Mesothelial cell of epicardium (in vitro differentiated cells): ENCODE measurements around the gene SIGLEC7. TPM values are rescaled to one million over a fixed set of nuclear protein-coding genes. Genes with fewer than 3 reads are reported as not detected.

ENCODE experiments used
- DNase-seq, 2 experiments: peaks; one replicate each; pipeline ENCODE4 v3.0.0; 2021; ENCODE audit warnings: low spot score in 2 of 2; ENCODE audit not compliant: unreplicated experiment in 2 of 2
- H3K27ac Mint-ChIP-seq: 2 replicates; pipeline ENCODE4 v1.8.0; 2021; ENCODE audit warnings: mixed read lengths
- H3K27me3 Mint-ChIP-seq: 2 replicates; pipeline ENCODE4 v1.8.0; 2021; ENCODE audit warnings: low read depth, mixed read lengths
- H3K36me3 Mint-ChIP-seq: 2 replicates; pipeline ENCODE4 v1.8.0; 2021; ENCODE audit warnings: mixed read lengths
- H3K4me1 Mint-ChIP-seq: 2 replicates; pipeline ENCODE4 v1.8.0; 2021; ENCODE audit warnings: mixed read lengths
- H3K4me3 Mint-ChIP-seq: 2 replicates; pipeline ENCODE4 v1.8.0; 2021; ENCODE audit warnings: mild to moderate bottlenecking, moderate library complexity, mixed read lengths
- H3K9me3 Mint-ChIP-seq: 2 replicates; pipeline ENCODE4 v1.8.0; 2021; ENCODE audit warnings: mixed read lengths
- total RNA-seq: library from RNA; stranded (reverse); gene quantifications from 3 replicates; pipeline ENCODE4 v1.2.1, GENCODE V29; 2021
- TF ChIP-seq, protein P1 (sequence below): fragments of 200-600 bp; sonication (generic); IDR thresholded peaks from one replicate; pipeline ENCODE4 v1.5.0; 2021; ENCODE audit warnings: antibody characterized with exemption; ENCODE audit not compliant: unreplicated experiment

SIGLEC7 gene
- total RNA-seq, 1 donor from 2014 or later: not detected

DNA sequence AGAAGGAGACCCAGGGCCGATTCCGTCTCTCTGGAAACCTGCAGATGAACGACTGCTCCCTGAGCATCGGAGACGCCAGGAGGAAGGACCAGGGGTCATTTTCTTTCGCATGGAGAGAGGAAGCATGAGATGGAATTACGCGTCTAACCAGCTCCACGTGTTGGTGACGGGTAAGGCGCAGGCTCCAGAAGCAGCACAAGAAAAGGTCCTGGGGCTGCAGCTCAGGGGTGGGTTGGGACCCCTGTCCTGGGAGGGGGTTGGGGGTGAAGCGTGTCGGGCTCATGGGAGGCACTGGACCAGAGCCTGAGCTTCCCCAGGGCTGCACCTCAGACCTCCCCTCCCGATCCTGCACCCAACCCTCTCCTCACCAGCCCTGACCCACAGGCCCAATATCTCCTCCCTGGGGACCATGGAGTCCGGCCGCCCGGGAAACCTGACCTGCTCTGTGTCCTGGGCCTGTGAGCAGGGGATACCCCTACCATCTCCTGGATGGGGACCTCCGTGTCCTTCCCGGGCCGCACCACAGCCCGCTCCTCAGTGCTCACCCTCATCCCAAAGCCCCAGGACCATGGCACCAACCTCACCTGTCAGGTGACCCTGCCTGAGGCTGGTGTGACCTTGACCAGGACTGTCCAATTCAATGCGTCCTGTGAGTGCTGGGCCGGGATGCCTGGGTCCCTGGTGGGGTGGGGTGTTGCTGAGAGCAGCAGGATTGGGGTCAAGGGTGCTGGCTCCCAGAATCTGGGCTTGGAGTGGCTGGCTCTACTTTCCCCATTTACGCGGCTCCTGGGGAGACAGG is 43.2 kb downstream of the SIGLEC7 start:
- Mint-ChIP-seq H3K4me1 (no peaks in the 10 kb centered on the region), H3K27me3 (peaks cover 23% of the 10 kb centered on the region)
- TF ChIP-seq, protein P1, sequence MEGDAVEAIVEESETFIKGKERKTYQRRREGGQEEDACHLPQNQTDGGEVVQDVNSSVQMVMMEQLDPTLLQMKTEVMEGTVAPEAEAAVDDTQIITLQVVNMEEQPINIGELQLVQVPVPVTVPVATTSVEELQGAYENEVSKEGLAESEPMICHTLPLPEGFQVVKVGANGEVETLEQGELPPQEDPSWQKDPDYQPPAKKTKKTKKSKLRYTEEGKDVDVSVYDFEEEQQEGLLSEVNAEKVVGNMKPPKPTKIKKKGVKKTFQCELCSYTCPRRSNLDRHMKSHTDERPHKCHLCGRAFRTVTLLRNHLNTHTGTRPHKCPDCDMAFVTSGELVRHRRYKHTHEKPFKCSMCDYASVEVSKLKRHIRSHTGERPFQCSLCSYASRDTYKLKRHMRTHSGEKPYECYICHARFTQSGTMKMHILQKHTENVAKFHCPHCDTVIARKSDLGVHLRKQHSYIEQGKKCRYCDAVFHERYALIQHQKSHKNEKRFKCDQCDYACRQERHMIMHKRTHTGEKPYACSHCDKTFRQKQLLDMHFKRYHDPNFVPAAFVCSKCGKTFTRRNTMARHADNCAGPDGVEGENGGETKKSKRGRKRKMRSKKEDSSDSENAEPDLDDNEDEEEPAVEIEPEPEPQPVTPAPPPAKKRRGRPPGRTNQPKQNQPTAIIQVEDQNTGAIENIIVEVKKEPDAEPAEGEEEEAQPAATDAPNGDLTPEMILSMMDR: no peak

DNA sequence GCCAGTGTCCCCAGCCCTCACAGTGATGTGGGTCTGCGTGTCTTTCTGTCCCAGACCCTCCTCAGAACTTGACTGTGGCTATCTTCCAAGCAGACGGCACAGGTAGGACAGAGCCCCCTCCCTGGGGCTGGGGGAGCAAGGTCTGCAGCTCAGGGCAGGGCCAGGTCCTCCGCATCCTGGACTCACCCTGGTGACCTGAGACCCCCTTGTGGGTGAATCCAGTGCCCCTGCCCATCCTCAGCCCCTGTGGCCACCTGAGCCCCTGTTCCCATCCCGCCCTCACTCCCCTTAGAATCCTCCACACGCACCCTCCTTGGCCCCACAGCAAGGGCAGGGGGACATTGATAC is 43.7 kb downstream of the SIGLEC7 start:
- no peaks in the 10 kb centered on the region for H3K9me3 Mint-ChIP-seq
- no peaks in the 10 kb centered on the region for H3K36me3 Mint-ChIP-seq
- H3K27ac Mint-ChIP-seq: no peak overlapping the region
- H3K4me1 Mint-ChIP-seq: no peaks in the 10 kb centered on the region
- H3K4me3 Mint-ChIP-seq: no peak overlapping the region
- peaks cover 26% of the 10 kb centered on the region for H3K27me3 Mint-ChIP-seq
- TF ChIP-seq, protein P1: no peak
- DNase-seq: no peak

More for the DNA sequence above, 43.2 kb downstream of the SIGLEC7 start:
- Mint-ChIP-seq H3K9me3 (no peaks in the 10 kb centered on the region), H3K36me3 (no peaks in the 10 kb centered on the region), H3K4me3 (no peak overlapping the region), H3K27ac (no peak overlapping the region)
- DNase-seq: no peak

DNA sequence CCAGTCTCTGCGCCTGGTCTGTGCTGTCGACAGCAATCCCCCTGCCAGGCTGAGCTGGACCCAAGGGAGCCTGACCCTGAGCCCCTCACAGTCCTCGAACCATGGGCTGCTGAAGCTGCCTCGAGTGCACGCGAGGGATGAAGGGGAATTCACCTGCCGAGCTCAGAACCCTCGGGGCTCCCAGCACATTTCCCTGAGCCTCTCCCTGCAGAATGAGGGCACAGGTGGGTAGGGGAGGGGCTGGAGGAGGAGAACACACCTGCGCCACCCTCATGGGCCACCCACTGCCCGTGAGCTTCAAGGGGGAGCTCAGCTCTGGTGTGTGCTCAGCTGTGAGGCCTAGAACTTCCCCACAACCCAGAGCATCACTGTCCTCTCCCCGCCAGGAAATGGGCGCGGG is 44.2 kb downstream of the SIGLEC7 start:
- H3K9me3 Mint-ChIP-seq: no peaks in the 10 kb centered on the region
- no peak overlapping the region for H3K27ac Mint-ChIP-seq
- TF ChIP-seq, protein P1: no peak
- peaks cover 29% of the 10 kb centered on the region for H3K27me3 Mint-ChIP-seq
- no peak for DNase-seq
- H3K36me3 Mint-ChIP-seq: no peaks in the 10 kb centered on the region
- no peaks in the 10 kb centered on the region for H3K4me1 Mint-ChIP-seq
- H3K4me3 Mint-ChIP-seq: no peak overlapping the region

DNA sequence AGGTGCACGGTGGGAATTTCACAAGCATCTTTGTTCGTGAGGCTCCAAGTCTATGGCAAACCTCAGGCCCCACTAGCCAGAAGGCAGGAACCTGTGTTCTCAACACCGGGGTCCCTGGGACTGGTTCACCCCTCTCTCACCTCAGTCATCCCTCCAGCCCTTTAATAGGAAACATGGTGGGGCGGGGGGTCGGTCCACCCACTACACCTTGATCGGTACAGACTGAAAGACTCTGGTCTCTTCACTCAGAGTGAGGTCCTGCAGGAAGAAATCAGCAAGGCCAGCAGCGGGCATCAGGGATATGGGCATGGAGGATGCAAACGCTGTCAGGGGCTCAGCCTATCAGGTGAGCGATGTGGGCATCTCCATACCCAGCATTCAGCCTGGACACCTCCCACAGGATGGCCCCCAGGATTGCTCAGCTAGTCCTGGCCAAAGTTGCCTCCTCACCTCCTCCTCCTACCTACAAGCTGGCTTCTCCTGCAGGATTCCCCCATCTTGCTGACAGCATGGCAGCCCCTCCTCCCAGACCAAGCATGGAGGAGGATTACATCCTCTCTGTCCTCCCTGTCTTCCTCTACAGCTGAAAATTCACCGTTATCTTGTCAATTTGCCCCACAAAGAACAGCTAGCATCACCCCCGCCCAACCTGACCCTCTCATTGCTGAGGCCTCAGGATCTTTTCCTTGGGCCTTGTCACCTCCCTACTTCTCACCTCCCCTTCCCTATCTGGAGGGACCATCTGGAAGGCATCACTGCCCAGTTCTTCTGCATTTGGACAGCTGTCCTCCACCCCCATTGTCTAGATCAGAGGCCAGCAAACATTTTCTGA is 45.5 kb downstream of the SIGLEC7 start:
- no peak overlapping the region for H3K27ac Mint-ChIP-seq
- H3K27me3 Mint-ChIP-seq: peaks cover 30% of the 10 kb centered on the region
- H3K4me1 Mint-ChIP-seq: no peaks in the 10 kb centered on the region
- TF ChIP-seq, protein P1: no peak
- H3K4me3 Mint-ChIP-seq: no peak overlapping the region
- no peaks in the 10 kb centered on the region for H3K36me3 Mint-ChIP-seq
- no peak for DNase-seq
- no peaks in the 10 kb centered on the region for H3K9me3 Mint-ChIP-seq

DNA sequence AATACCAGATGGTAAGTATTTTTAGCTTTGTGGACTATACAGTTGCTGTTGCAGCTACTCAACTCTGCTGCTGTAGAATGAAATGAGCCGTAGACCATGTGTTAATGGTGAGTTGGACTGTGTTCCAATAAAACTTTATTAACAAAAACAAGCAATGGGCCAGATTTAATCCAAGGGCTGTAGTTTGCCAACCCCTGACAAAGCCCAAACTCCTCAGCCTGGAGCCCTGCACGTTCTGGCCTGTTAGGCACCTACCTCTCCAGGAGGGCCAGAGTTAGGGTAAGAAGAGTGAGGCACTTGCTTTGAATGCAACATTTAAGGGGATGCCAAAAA is 46.1 kb downstream of the SIGLEC7 start:
- peaks cover 30% of the 10 kb centered on the region for H3K27me3 Mint-ChIP-seq
- no peak overlapping the region for H3K4me3 Mint-ChIP-seq
- H3K36me3 Mint-ChIP-seq: no peaks in the 10 kb centered on the region
- TF ChIP-seq, protein P1: no peak
- no peak for DNase-seq
- no peak overlapping the region for H3K27ac Mint-ChIP-seq
- no peaks in the 10 kb centered on the region for H3K9me3 Mint-ChIP-seq
- no peaks in the 10 kb centered on the region for H3K4me1 Mint-ChIP-seq
